GM19238 (cell line): ENCODE data around the gene ENOX1.

Experiments used
- DNase-seq: peaks from one replicate; pipeline ENCODE4 v3.0.0; 2011; ENCODE audit warnings: low spot score; ENCODE audit not compliant: insufficient read length

ENOX1 gene

GRCh38 chr13:43492311-43492710, 294.5 kb downstream of the ENOX1 start:
- DNase-seq, result no peak

- no peak for DNase-seq
These were observed 297.5 kb downstream of the ENOX1 start for GRCh38 chr13:43489233-43489632.

- DNase-seq, result no peak
These were observed 298.9 kb downstream of the ENOX1 start for GRCh38 chr13:43487885-43488284.

- DNase-seq, result no peak
These were observed 299.3 kb downstream of the ENOX1 start for GRCh38 chr13:43487461-43487860.

- DNase-seq, result no peak
These were observed 302.1 kb downstream of the ENOX1 start for GRCh38 chr13:43484432-43485225.

- DNase-seq, result no peak
These were observed 302.8 kb downstream of the ENOX1 start for GRCh38 chr13:43483930-43484329.

GRCh38 chr13:43482641-43483040, 304.1 kb downstream of the ENOX1 start:
- no peak for DNase-seq

- no peak for DNase-seq
These were observed 304.7 kb downstream of the ENOX1 start for GRCh38 chr13:43482026-43482425.

- no peak for DNase-seq
These were observed 307.9 kb downstream of the ENOX1 start for GRCh38 chr13:43478902-43479301.

- DNase-seq, result no peak
These were observed 308.6 kb downstream of the ENOX1 start for GRCh38 chr13:43478211-43478610.

- no peak for DNase-seq
These were observed 311.6 kb downstream of the ENOX1 start for GRCh38 chr13:43475140-43475539.

GRCh38 chr13:43473437-43473836, 313.3 kb downstream of the ENOX1 start:
- DNase-seq, result no peak

GRCh38 chr13:43472980-43473379, 313.8 kb downstream of the ENOX1 start:
- no peak for DNase-seq

- no peak for DNase-seq
These were observed 314.4 kb downstream of the ENOX1 start for GRCh38 chr13:43472339-43472738.

- no peak for DNase-seq
These were observed 316.2 kb downstream of the ENOX1 start for GRCh38 chr13:43470610-43471009.

GRCh38 chr13:43469791-43470190, 317.0 kb downstream of the ENOX1 start:
- DNase-seq, result no peak

- DNase-seq, result no peak
These were observed 322.1 kb downstream of the ENOX1 start for GRCh38 chr13:43464578-43465264.

- no peak for DNase-seq
These were observed 338.0 kb downstream of the ENOX1 start for GRCh38 chr13:43448605-43449336.

- DNase-seq, result no peak
These were observed 340.6 kb downstream of the ENOX1 start for GRCh38 chr13:43446126-43446525.

- no peak for DNase-seq
These were observed 341.1 kb downstream of the ENOX1 start for GRCh38 chr13:43445668-43446067.

GRCh38 chr13:43444081-43444480, 342.7 kb downstream of the ENOX1 start:
- DNase-seq, result no peak

GRCh38 chr13:43441899-43442499, 344.8 kb downstream of the ENOX1 start:
- no peak for DNase-seq
